ENCODE results near the gene CCNI2.

DNA sequence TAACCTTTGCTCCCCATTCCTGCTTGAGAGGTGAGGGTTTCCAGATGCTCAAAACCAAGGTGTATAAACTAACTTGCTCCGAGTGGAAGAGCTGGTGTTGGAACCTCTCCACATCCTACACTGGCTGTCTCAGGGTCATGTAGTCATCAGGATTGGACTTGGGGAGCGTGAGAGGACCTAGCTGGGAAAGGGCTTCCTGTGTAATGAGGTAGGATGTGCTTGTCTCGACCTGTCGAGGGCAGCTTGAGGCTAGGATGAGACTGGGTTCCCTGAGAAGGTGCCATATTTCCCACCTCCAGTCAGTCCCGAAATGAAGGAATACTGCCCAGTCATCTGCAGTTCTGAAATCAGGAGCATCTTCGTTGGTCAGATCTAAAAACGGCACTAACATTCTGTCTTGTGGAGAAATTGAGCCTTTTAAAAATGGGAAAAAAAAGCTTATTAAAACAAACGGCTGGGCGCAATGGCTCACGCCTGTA, 1.3 kb downstream of the CCNI2 start:
- TF ChIP-seq, protein P1, sequence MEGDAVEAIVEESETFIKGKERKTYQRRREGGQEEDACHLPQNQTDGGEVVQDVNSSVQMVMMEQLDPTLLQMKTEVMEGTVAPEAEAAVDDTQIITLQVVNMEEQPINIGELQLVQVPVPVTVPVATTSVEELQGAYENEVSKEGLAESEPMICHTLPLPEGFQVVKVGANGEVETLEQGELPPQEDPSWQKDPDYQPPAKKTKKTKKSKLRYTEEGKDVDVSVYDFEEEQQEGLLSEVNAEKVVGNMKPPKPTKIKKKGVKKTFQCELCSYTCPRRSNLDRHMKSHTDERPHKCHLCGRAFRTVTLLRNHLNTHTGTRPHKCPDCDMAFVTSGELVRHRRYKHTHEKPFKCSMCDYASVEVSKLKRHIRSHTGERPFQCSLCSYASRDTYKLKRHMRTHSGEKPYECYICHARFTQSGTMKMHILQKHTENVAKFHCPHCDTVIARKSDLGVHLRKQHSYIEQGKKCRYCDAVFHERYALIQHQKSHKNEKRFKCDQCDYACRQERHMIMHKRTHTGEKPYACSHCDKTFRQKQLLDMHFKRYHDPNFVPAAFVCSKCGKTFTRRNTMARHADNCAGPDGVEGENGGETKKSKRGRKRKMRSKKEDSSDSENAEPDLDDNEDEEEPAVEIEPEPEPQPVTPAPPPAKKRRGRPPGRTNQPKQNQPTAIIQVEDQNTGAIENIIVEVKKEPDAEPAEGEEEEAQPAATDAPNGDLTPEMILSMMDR (IDR thresholded peaks at IDR 0.05): no peak
- no peak for TF ChIP-seq POLR2A (IDR thresholded peaks at IDR 0.05)

All from tibial nerve (tissue), 3 donors.